ENCODE data around the gene RUFY1. TPM values are rescaled to one million over a fixed set of nuclear protein-coding genes. Genes with fewer than 3 reads are reported as not detected.

The RUFY1 gene
- total RNA-seq, 1 experiment from 2014 or later, result 41.4 TPM

- BruUV-seq (replicated peaks), result no TSS peak
- Histone ChIP-seq H3K27ac (ENCODE audit: low read depth, low read length, poor library complexity, severe bottlenecking) (no peak overlapping the region), H3K9me3 (ENCODE audit: low read depth, low read length, poor library complexity, severe bottlenecking) (no peaks in the 10 kb centered on the region), H3K36me3 (ENCODE audit: insufficient read depth, low read length, poor library complexity, severe bottlenecking) (peaks cover 97% of the 10 kb centered on the region), H3K27me3 (replicated peaks; ENCODE audit: insufficient read depth, low read depth, low read length, poor library complexity) (no peaks in the 10 kb centered on the region), H3K4me1 (ENCODE audit: insufficient read depth, low read length, poor library complexity, severe bottlenecking) (peaks cover 34% of the 10 kb centered on the region), H3K4me3 (ENCODE audit: low read depth, low read length, poor library complexity, severe bottlenecking) (no peak overlapping the region)
- DNase-seq (ENCODE audit: low spot score), result no peak
- TF ChIP-seq CTCF (conservative IDR thresholded peaks at IDR 0.05; ENCODE audit: low read depth, low read length) (no peak), EZH2 (IDR thresholded peaks at IDR 0.05; ENCODE audit: borderline replicate concordance, low read depth, low read length, poor library complexity, severe bottlenecking) (no peak)
- POLR2A ChIA-PET (ENCODE audit: low non-redundant PET), result no interaction called here
- CTCF ChIA-PET, result no interaction called here
- intact Hi-C loops (cut with micrococcal nuclease; ENCODE audit: unreplicated experiment), result no loop called here
Observed at GRCh38 chr5:179617930-179618329, 67.6 kb downstream of the RUFY1 start.

GRCh38 chr5:179618923-179619554, 68.7 kb downstream of the RUFY1 start:
- DNase-seq (ENCODE audit: low spot score), result no peak
- H3K9me3 ChIP-seq (ENCODE audit: low read depth, low read length, poor library complexity, severe bottlenecking), result no peaks in the 10 kb centered on the region
- no peak overlapping the region for H3K27ac ChIP-seq (ENCODE audit: low read depth, low read length, poor library complexity, severe bottlenecking)
- BruUV-seq (replicated peaks), result no TSS peak
- intact Hi-C loops (cut with micrococcal nuclease; ENCODE audit: unreplicated experiment), result no loop called here
- ChIA-PET CTCF (no interaction called here), POLR2A (ENCODE audit: low non-redundant PET) (no interaction called here)
- TF ChIP-seq CTCF (conservative IDR thresholded peaks at IDR 0.05; ENCODE audit: low read depth, low read length) (no peak), EZH2 (IDR thresholded peaks at IDR 0.05; ENCODE audit: borderline replicate concordance, low read depth, low read length, poor library complexity, severe bottlenecking) (no peak)
- H3K27me3 ChIP-seq (replicated peaks; ENCODE audit: insufficient read depth, low read depth, low read length, poor library complexity), result no peaks in the 10 kb centered on the region
- H3K4me3 ChIP-seq (ENCODE audit: low read depth, low read length, poor library complexity, severe bottlenecking), result peak overlapping the region; percentile 91
- peaks cover 35% of the 10 kb centered on the region for H3K4me1 ChIP-seq (ENCODE audit: insufficient read depth, low read length, poor library complexity, severe bottlenecking)
- peaks cover 86% of the 10 kb centered on the region for H3K36me3 ChIP-seq (ENCODE audit: insufficient read depth, low read length, poor library complexity, severe bottlenecking)

- DNase-seq (ENCODE audit: low spot score), result no peak
- BruUV-seq (replicated peaks), result no TSS peak
- Histone ChIP-seq H3K36me3 (ENCODE audit: insufficient read depth, low read length, poor library complexity, severe bottlenecking) (peaks cover 79% of the 10 kb centered on the region), H3K27me3 (replicated peaks; ENCODE audit: insufficient read depth, low read depth, low read length, poor library complexity) (no peaks in the 10 kb centered on the region), H3K4me1 (ENCODE audit: insufficient read depth, low read length, poor library complexity, severe bottlenecking) (peaks cover 42% of the 10 kb centered on the region), H3K4me3 (ENCODE audit: low read depth, low read length, poor library complexity, severe bottlenecking) (peak overlapping the region; percentile 91), H3K9me3 (ENCODE audit: low read depth, low read length, poor library complexity, severe bottlenecking) (no peaks in the 10 kb centered on the region), H3K27ac (ENCODE audit: low read depth, low read length, poor library complexity, severe bottlenecking) (no peak overlapping the region)
- CTCF ChIA-PET, result no interaction called here
- POLR2A ChIA-PET (ENCODE audit: low non-redundant PET), result no interaction called here
- no peak for TF ChIP-seq EZH2 (IDR thresholded peaks at IDR 0.05; ENCODE audit: borderline replicate concordance, low read depth, low read length, poor library complexity, severe bottlenecking)
- intact Hi-C loops (cut with micrococcal nuclease; ENCODE audit: unreplicated experiment), result no loop called here
Observed at GRCh38 chr5:179619776-179620175, 69.4 kb downstream of the RUFY1 start.

GRCh38 chr5:179620293-179620692, 69.9 kb downstream of the RUFY1 start:
- no peak overlapping the region for H3K27ac ChIP-seq (ENCODE audit: low read depth, low read length, poor library complexity, severe bottlenecking)
- ChIA-PET POLR2A (ENCODE audit: low non-redundant PET) (no interaction called here), CTCF (no interaction called here)
- H3K9me3 ChIP-seq (ENCODE audit: low read depth, low read length, poor library complexity, severe bottlenecking), result no peaks in the 10 kb centered on the region
- intact Hi-C loops (cut with micrococcal nuclease; ENCODE audit: unreplicated experiment), result no loop called here
- H3K27me3 ChIP-seq (replicated peaks; ENCODE audit: insufficient read depth, low read depth, low read length, poor library complexity), result no peaks in the 10 kb centered on the region
- peaks cover 73% of the 10 kb centered on the region for H3K36me3 ChIP-seq (ENCODE audit: insufficient read depth, low read length, poor library complexity, severe bottlenecking)
- TF ChIP-seq EZH2 (IDR thresholded peaks at IDR 0.05; ENCODE audit: borderline replicate concordance, low read depth, low read length, poor library complexity, severe bottlenecking) (no peak), CTCF (conservative IDR thresholded peaks at IDR 0.05; ENCODE audit: low read depth, low read length) (no peak)
- H3K4me3 ChIP-seq (ENCODE audit: low read depth, low read length, poor library complexity, severe bottlenecking), result peak overlapping the region; percentile 91
- BruUV-seq (replicated peaks), result no TSS peak
- DNase-seq (ENCODE audit: low spot score), result no peak
- H3K4me1 ChIP-seq (ENCODE audit: insufficient read depth, low read length, poor library complexity, severe bottlenecking), result peaks cover 46% of the 10 kb centered on the region

Measured in A673 (cell line).